GM23338 (cell line): ENCODE results near the gene CERS3. TPM values are rescaled to one million over a fixed set of nuclear protein-coding genes. Genes with fewer than 3 reads are reported as not detected.

Source experiments
- ATAC-seq: fragments of 200-7000 bp; cut with Tn5 transposase; 3 replicates; pipeline ENCODE4 v1.9.1; 2020
- DNase-seq: peaks from one replicate; pipeline ENCODE4 v3.0.0-alpha.2; 2015; ENCODE audit warnings: low spot score
- H2AFZ ChIP-seq: fragments of 200-600 bp; sonication (generic); 2 replicates; pipeline ENCODE4 v1.8.0; 2016; ENCODE audit warnings: antibody characterized with exemption, mild to moderate bottlenecking, moderate library complexity
- H3F3A ChIP-seq: fragments of 200-600 bp; sonication (generic); replicated peaks from 2 replicates; pipeline ENCODE4 v1.8.0; 2017; ENCODE audit warnings: antibody characterized with exemption, mixed run types, low read depth
- H3K27ac ChIP-seq: fragments of 200-600 bp; sonication (generic); 2 replicates; pipeline ENCODE4 v1.6.1; 2016; ENCODE audit warnings: low read depth
- H3K27me3 ChIP-seq: fragments of 200-600 bp; sonication (generic); 2 replicates; pipeline ENCODE4 v1.8.0; 2016; ENCODE audit warnings: mild to moderate bottlenecking, mixed run types, moderate library complexity; ENCODE audit not compliant: insufficient read depth
- H3K36me3 ChIP-seq: fragments of 200-600 bp; sonication (generic); 2 replicates; pipeline ENCODE4 v1.8.0; 2016; ENCODE audit warnings: mild to moderate bottlenecking; ENCODE audit not compliant: insufficient read depth
- H3K4me1 ChIP-seq: fragments of 200-600 bp; sonication (generic); 2 replicates; pipeline ENCODE4 v1.8.0; 2016; ENCODE audit warnings: mild to moderate bottlenecking, moderate library complexity; ENCODE audit not compliant: insufficient read depth
- H3K4me2 ChIP-seq: fragments of 200-600 bp; sonication (generic); 2 replicates; pipeline ENCODE4 v1.7.1; 2017; ENCODE audit warnings: mixed run types
- H3K4me3 ChIP-seq: fragments of 200-600 bp; sonication (generic); 2 replicates; pipeline ENCODE4 v1.6.1; 2016; ENCODE audit warnings: mixed run types
- H3K79me2 ChIP-seq: fragments of 200-600 bp; sonication (generic); replicated peaks from 2 replicates; pipeline ENCODE4 v1.8.0; 2017; ENCODE audit warnings: mild to moderate bottlenecking; ENCODE audit not compliant: insufficient read depth
- H3K9me2 ChIP-seq: fragments of 200-600 bp; sonication (generic); 2 replicates; pipeline ENCODE4 v1.8.0; 2017; ENCODE audit not compliant: insufficient read depth
- H4K20me1 ChIP-seq: fragments of 200-600 bp; sonication (generic); replicated peaks from 2 replicates; pipeline ENCODE4 v1.8.0; 2017; ENCODE audit warnings: mild to moderate bottlenecking; ENCODE audit not compliant: insufficient read depth
- H3K27ac Mint-ChIP-seq: 2 replicates; pipeline ENCODE4 v1.8.0; 2020; ENCODE audit warnings: inconsistent platforms, mild to moderate bottlenecking, moderate library complexity, mixed read lengths
- H3K27me3 Mint-ChIP-seq: 3 replicates; pipeline ENCODE4 v1.8.0; 2022; ENCODE audit warnings: low read depth, mild to moderate bottlenecking, moderate library complexity, mixed read lengths, inconsistent platforms; ENCODE audit not compliant: insufficient read depth, poor library complexity
- H3K36me3 Mint-ChIP-seq: 3 replicates; pipeline ENCODE4 v1.8.0; 2021; ENCODE audit warnings: low read depth, mild to moderate bottlenecking, inconsistent platforms, moderate library complexity, mixed read lengths
- H3K4me1 Mint-ChIP-seq: 3 replicates; pipeline ENCODE4 v1.8.0; 2020; ENCODE audit warnings: mild to moderate bottlenecking, inconsistent platforms, mixed read lengths
- H3K4me3 Mint-ChIP-seq: 3 replicates; pipeline ENCODE4 v1.8.0; 2021; ENCODE audit warnings: moderate library complexity, mild to moderate bottlenecking, inconsistent platforms, mixed read lengths
- H3K9me3 Mint-ChIP-seq: 3 replicates; pipeline ENCODE4 v1.8.0; 2020; ENCODE audit warnings: moderate library complexity, mild to moderate bottlenecking, inconsistent platforms, mixed read lengths
- CREB1 ChIP-seq: fragments of 250-450 bp; sonication (Bioruptor Pico); IDR thresholded peaks from 2 replicates; pipeline ENCODE4 v1.5.0; 2020; ENCODE audit warnings: low read depth, mild to moderate bottlenecking, moderate library complexity
- ETS1 ChIP-seq: IDR thresholded peaks from 2 replicates; pipeline ENCODE4 v1.6.1; 2016; ENCODE audit warnings: antibody characterized with exemption
- EZH2 ChIP-seq: fragments of 200-600 bp; sonication (generic); IDR thresholded peaks from one replicate; pipeline ENCODE4 v1.8.0; 2017; ENCODE audit warnings: antibody characterized with exemption, mild to moderate bottlenecking, low read depth; ENCODE audit not compliant: unreplicated experiment
- EZH2phosphoT487 ChIP-seq: fragments of 200-600 bp; sonication (generic); IDR thresholded peaks from one replicate; pipeline ENCODE4 v1.8.1; 2018; ENCODE audit warnings: antibody characterized with exemption; ENCODE audit not compliant: unreplicated experiment
- JUNB ChIP-seq: IDR thresholded peaks from one replicate; pipeline ENCODE4 v1.6.1; 2016; ENCODE audit warnings: antibody characterized with exemption; ENCODE audit not compliant: unreplicated experiment
- POLR2AphosphoS5 ChIP-seq: IDR thresholded peaks from 2 replicates; pipeline ENCODE4 v1.6.1; 2016; ENCODE audit warnings: antibody characterized with exemption, low read depth
- ZNF331 ChIP-seq: fragments of 250-450 bp; sonication (Bioruptor Pico); IDR thresholded peaks from 2 replicates; pipeline ENCODE4 v1.5.0; 2020; ENCODE audit warnings: low read depth, mild to moderate bottlenecking, moderate library complexity
- ZNF462 ChIP-seq: fragments of 250-450 bp; sonication (Bioruptor Pico); IDR thresholded peaks from 2 replicates; pipeline ENCODE4 v1.5.0; 2020; ENCODE audit warnings: mild to moderate bottlenecking, moderate library complexity
- polyA plus RNA-seq: library from polyadenylated mRNA; unstranded; fragments of >200 nt; fragmentation: Nextera tagmentation; extraction: Ambion mirVana; gene quantifications from 2 replicates; pipeline ENCODE4 v1.2.1, GENCODE V29; 2016
- total RNA-seq: library from RNA; depleted of rRNA; stranded (reverse); fragments of >200 nt; shearing (Covaris generic); gene quantifications from 2 replicates; pipeline ENCODE4 v1.2.3, GENCODE V29; 2014

Gene CERS3
- total and polyA plus RNA-seq, 2 experiments from 2014 or later = 1.8 to 2.2 TPM

GRCh38 chr15:100464888-100465287 lies 63.9 kb downstream of the CERS3 start:
- Mint-ChIP-seq H3K27ac (no peak overlapping the region), H3K4me3 (no peak overlapping the region), H3K27me3 (no peaks in the 10 kb centered on the region), H3K36me3 (no peaks in the 10 kb centered on the region; the same call in 2 of the 3 replicates), H3K4me1 (peaks cover 19% of the 10 kb centered on the region), H3K9me3 (peaks cover 2% of the 10 kb centered on the region; the same call in 1 of the 3 replicates)
- Histone ChIP-seq H3K4me2 (no peak overlapping the region), H3F3A (no peaks in the 10 kb centered on the region), H3K79me2 (no peaks in the 10 kb centered on the region), H3K4me3 (no peak overlapping the region), H3K4me1 (peaks cover 10% of the 10 kb centered on the region; the same call in 1 of the 2 replicates), H3K36me3 (no peaks in the 10 kb centered on the region), H3K9me2 (peaks cover 8% of the 10 kb centered on the region), H3K27me3 (no peaks in the 10 kb centered on the region), H4K20me1 (no peaks in the 10 kb centered on the region), H2AFZ (no peak overlapping the region), H3K27ac (no peak overlapping the region)
- no peak for TF ChIP-seq EZH2
- TF ChIP-seq JUNB = no peak
- TF ChIP-seq POLR2AphosphoS5 = no peak
- no peak for TF ChIP-seq EZH2phosphoT487
- TF ChIP-seq ZNF462 (CRISPR knock-in tag) = no peak
- TF ChIP-seq ETS1 = no peak
- TF ChIP-seq CREB1 (CRISPR knock-in tag) = no peak
- TF ChIP-seq ZNF331 (CRISPR knock-in tag) = no peak
- DNase-seq = no peak
- no peak for ATAC-seq
